Testis (tissue), 2 donors: ENCODE data around the gene SPINK14.

Experiments
- POLR2A ChIP-seq: fragments of 450-650 bp; IDR thresholded peaks from one replicate; pipeline ENCODE4 v1.6.1; 2017; ENCODE audit warnings: antibody characterized with exemption, mild to moderate bottlenecking, moderate library complexity
- TF ChIP-seq, protein P1 (sequence below), 3 experiments: fragments of 450-650 bp in 2 of 3; fragments of 200-600 bp in 1 of 3; sonication (generic) in 1 of 3; IDR thresholded peaks; one replicate each; pipeline ENCODE4 v1.5.1; 2016 to 2019; ENCODE audit warnings: antibody characterized with exemption in 3 of 3, mild to moderate bottlenecking in 2 of 3, moderate library complexity in 1 of 3

- no peak for TF ChIP-seq POLR2A
- TF ChIP-seq, protein P1, sequence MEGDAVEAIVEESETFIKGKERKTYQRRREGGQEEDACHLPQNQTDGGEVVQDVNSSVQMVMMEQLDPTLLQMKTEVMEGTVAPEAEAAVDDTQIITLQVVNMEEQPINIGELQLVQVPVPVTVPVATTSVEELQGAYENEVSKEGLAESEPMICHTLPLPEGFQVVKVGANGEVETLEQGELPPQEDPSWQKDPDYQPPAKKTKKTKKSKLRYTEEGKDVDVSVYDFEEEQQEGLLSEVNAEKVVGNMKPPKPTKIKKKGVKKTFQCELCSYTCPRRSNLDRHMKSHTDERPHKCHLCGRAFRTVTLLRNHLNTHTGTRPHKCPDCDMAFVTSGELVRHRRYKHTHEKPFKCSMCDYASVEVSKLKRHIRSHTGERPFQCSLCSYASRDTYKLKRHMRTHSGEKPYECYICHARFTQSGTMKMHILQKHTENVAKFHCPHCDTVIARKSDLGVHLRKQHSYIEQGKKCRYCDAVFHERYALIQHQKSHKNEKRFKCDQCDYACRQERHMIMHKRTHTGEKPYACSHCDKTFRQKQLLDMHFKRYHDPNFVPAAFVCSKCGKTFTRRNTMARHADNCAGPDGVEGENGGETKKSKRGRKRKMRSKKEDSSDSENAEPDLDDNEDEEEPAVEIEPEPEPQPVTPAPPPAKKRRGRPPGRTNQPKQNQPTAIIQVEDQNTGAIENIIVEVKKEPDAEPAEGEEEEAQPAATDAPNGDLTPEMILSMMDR (IDR thresholded peaks at IDR 0.05): no peak
Observed at GRCh38 chr5:148201151-148201550, 32.8 kb downstream of the SPINK14 start.
